CD4-positive, alpha-beta T cell treated with Interleukin-15 for 1 hour (primary cell): ENCODE results near the gene LYRM9.
"Not testable (repeated sequence)": the region's sequence is repeated elsewhere in the genome, so short reads cannot be mapped to it uniquely, and the experiment has no call there.

ENCODE experiments used
- DNase-seq: peaks from one replicate; pipeline ENCODE4 v3.0.0-alpha.2; 2020

Gene LYRM9

GRCh38 chr17:27872776-27873175, 20.4 kb downstream of the LYRM9 start:
- DNase-seq, result no peak

GRCh38 chr17:27871407-27871806, 21.8 kb downstream of the LYRM9 start:
- no peak for DNase-seq

- DNase-seq, result no peak
These were observed 22.8 kb downstream of the LYRM9 start for GRCh38 chr17:27870345-27870744.

- DNase-seq, result no peak
These were observed 24.6 kb downstream of the LYRM9 start for GRCh38 chr17:27868565-27868964.

- no peak for DNase-seq
These were observed 30.3 kb downstream of the LYRM9 start for GRCh38 chr17:27862840-27863239.

GRCh38 chr17:27862004-27862403, 31.2 kb downstream of the LYRM9 start:
- DNase-seq, result no peak

- DNase-seq, result no peak
These were observed 32.0 kb downstream of the LYRM9 start for GRCh38 chr17:27860971-27861664.

- no peak for DNase-seq
These were observed 34.4 kb downstream of the LYRM9 start for GRCh38 chr17:27858621-27859305.

- no peak for DNase-seq
These were observed 36.3 kb downstream of the LYRM9 start for GRCh38 chr17:27856676-27857432.

- no peak for DNase-seq
These were observed 37.7 kb downstream of the LYRM9 start for GRCh38 chr17:27855454-27855853.

GRCh38 chr17:27854163-27854562, 39.0 kb downstream of the LYRM9 start:
- DNase-seq, result no peak

- DNase-seq, result no peak
These were observed 40.1 kb downstream of the LYRM9 start for GRCh38 chr17:27853091-27853490.

- no peak for DNase-seq
These were observed 43.5 kb downstream of the LYRM9 start for GRCh38 chr17:27849474-27850185.

- DNase-seq, result no peak
These were observed 44.2 kb downstream of the LYRM9 start for GRCh38 chr17:27848931-27849330.

- DNase-seq, result not testable (repeated sequence)
These were observed 46.3 kb downstream of the LYRM9 start for GRCh38 chr17:27846808-27847307.

- peak; percentile 35 for DNase-seq
These were observed 47.0 kb downstream of the LYRM9 start for GRCh38 chr17:27846042-27846655.

GRCh38 chr17:27845264-27846041, 47.7 kb downstream of the LYRM9 start:
- DNase-seq, result no peak

- no peak for DNase-seq
These were observed 52.5 kb downstream of the LYRM9 start for GRCh38 chr17:27840688-27841087.

GRCh38 chr17:27840406-27840678, 52.8 kb downstream of the LYRM9 start:
- DNase-seq, result not testable (repeated sequence)

GRCh38 chr17:27839571-27840405, 53.4 kb downstream of the LYRM9 start:
- not testable (repeated sequence) for DNase-seq

- not testable (repeated sequence) for DNase-seq
These were observed 54.6 kb downstream of the LYRM9 start for GRCh38 chr17:27838607-27839006.
